ENCODE measurements around the gene TMEM11. TPM values are rescaled to one million over a fixed set of nuclear protein-coding genes. Genes with fewer than 3 reads are reported as not detected.

Gene TMEM11
- total RNA-seq, 2 experiments from 2014 or later, result 28.9 to 40.4 TPM

Other genes starting within 250 kb of the TMEM11 start
- 100 to 1,000 TPM; 148 to 173 TPM for gene USP22, start 171.2 kb downstream of the TMEM11 start, total RNA-seq
- 10 to 100 TPM; 12.8 to 15.0 TPM for gene DHRS7B, start 87.2 kb downstream of the TMEM11 start, total RNA-seq
- 1 to 10 TPM; 1.5 to 1.7 TPM for gene NATD1, start 39.2 kb upstream of the TMEM11 start, total RNA-seq
- gene MAP2K3, start 70.5 kb upstream of the TMEM11 start, total RNA-seq, result 100 to 1,000 TPM; 122 to 123 TPM
- gene KCNJ12, start 162.2 kb upstream of the TMEM11 start, total RNA-seq, result not detected

All from activated CD4-positive, alpha-beta T cell treated with anti-CD3 and anti-CD28 coated beads for 36 hours (primary cell).